HCT116 (cell line): ENCODE data around the gene KRTAP4-4.
"Not testable (repeated sequence)": the region's sequence is repeated elsewhere in the genome, so short reads cannot be mapped to it uniquely, and the experiment has no call there.

Experiments used
- CEBPB ChIP-seq: IDR thresholded peaks from 2 replicates; pipeline ENCODE4 v1.6.1; 2012; ENCODE audit warnings: low read depth
- ELF1 ChIP-seq: IDR thresholded peaks from 2 replicates; pipeline ENCODE4 v1.6.1; 2012; ENCODE audit warnings: low read depth, borderline replicate concordance
- EZH2 ChIP-seq: fragments of 200-600 bp; sonication (generic); IDR thresholded peaks from 2 replicates; pipeline ENCODE4 v1.6.1; 2017; ENCODE audit warnings: antibody characterized with exemption, mixed run types
- POLR2A ChIP-seq: IDR thresholded peaks from 2 replicates; pipeline ENCODE4 v1.7.0; 2011; ENCODE audit warnings: borderline replicate concordance; ENCODE audit not compliant: insufficient read depth, insufficient read length; ENCODE audit errors: extremely low read depth
- POLR2AphosphoS5 ChIP-seq: IDR thresholded peaks from 2 replicates; pipeline ENCODE4 v1.6.1; 2011; ENCODE audit warnings: mild to moderate bottlenecking, low read depth, low read length, moderate library complexity
- REST ChIP-seq: IDR thresholded peaks from 2 replicates; pipeline ENCODE4 v1.6.1; 2012; ENCODE audit warnings: low read depth
- SIN3A ChIP-seq: IDR thresholded peaks from 2 replicates; pipeline ENCODE4 v1.6.1; 2012; ENCODE audit warnings: low read depth
- SRF ChIP-seq: IDR thresholded peaks from 2 replicates; pipeline ENCODE4 v1.6.1; 2012; ENCODE audit warnings: low read depth
- TF ChIP-seq, protein P1 (sequence below), 3 experiments: fragments of 200-600 bp in 1 of 3; sonication (generic) in 1 of 3; IDR thresholded peaks in 2 of 3; conservative IDR thresholded peaks in 1 of 3; 2 replicates each; pipeline ENCODE4 v1.5.1; 2012 to 2017; ENCODE audit warnings: low read depth in 2 of 3, low read length in 2 of 3, antibody characterized with exemption in 1 of 3, borderline replicate concordance in 1 of 3, control low read depth in 1 of 3, mild to moderate bottlenecking in 1 of 3, mixed read lengths in 1 of 3, mixed run types in 1 of 3, moderate library complexity in 1 of 3; ENCODE audit not compliant: insufficient read depth in 1 of 3

GRCh38 chr17:41123991-41124371 is 36.6 kb downstream of the KRTAP4-4 start, which contains the start of gene KRTAP4-12:
- TF ChIP-seq EZH2, POLR2A, POLR2AphosphoS5, REST, CEBPB, SRF, ELF1, SIN3A: not testable (repeated sequence)
- TF ChIP-seq, protein P1, sequence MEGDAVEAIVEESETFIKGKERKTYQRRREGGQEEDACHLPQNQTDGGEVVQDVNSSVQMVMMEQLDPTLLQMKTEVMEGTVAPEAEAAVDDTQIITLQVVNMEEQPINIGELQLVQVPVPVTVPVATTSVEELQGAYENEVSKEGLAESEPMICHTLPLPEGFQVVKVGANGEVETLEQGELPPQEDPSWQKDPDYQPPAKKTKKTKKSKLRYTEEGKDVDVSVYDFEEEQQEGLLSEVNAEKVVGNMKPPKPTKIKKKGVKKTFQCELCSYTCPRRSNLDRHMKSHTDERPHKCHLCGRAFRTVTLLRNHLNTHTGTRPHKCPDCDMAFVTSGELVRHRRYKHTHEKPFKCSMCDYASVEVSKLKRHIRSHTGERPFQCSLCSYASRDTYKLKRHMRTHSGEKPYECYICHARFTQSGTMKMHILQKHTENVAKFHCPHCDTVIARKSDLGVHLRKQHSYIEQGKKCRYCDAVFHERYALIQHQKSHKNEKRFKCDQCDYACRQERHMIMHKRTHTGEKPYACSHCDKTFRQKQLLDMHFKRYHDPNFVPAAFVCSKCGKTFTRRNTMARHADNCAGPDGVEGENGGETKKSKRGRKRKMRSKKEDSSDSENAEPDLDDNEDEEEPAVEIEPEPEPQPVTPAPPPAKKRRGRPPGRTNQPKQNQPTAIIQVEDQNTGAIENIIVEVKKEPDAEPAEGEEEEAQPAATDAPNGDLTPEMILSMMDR (IDR thresholded peaks at IDR 0.05 in 2 of 3, conservative IDR thresholded peaks at IDR 0.05 in 1 of 3; ENCODE audit: borderline replicate concordance in 1 of 3, insufficient read depth in 1 of 3, low read depth in 2 of 3, low read length in 2 of 3), result not testable (repeated sequence)
